Stimulated activated CD8-positive, alpha-beta memory T cell treated with anti-CD3 and anti-CD28 coated beads, Interleukin-4, amount 100 ng/mL, for 48 hours (primary cell): ENCODE measurements around the gene CDC25C.
"Not testable (repeated sequence)": the region's sequence is repeated elsewhere in the genome, so short reads cannot be mapped to it uniquely, and the experiment has no call there.

Experiments
- DNase-seq: peaks from one replicate; pipeline ENCODE4 v3.0.0-alpha.2; 2020

The CDC25C gene

DNA sequence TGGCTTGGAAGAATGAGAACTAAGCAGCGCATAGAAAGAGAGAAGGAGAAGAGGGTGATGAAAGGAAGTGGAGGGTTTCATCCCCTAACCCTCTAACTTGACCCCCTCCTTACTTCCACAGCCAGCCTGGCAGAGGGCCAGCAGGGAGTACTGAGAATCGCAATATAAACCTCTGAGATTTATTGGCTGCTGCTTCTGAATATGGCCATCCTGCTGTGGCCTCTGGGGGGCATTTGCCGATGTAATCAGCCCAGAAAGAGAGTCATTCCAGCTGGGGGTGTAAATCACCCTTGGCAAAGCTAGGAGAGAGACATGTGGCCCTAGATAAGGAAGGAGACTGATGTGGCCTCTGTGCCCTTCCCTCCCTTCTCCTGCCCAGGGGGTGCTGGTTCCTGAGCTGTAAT, 56.2 kb downstream of the CDC25C start:
- DNase-seq = no peak

DNA sequence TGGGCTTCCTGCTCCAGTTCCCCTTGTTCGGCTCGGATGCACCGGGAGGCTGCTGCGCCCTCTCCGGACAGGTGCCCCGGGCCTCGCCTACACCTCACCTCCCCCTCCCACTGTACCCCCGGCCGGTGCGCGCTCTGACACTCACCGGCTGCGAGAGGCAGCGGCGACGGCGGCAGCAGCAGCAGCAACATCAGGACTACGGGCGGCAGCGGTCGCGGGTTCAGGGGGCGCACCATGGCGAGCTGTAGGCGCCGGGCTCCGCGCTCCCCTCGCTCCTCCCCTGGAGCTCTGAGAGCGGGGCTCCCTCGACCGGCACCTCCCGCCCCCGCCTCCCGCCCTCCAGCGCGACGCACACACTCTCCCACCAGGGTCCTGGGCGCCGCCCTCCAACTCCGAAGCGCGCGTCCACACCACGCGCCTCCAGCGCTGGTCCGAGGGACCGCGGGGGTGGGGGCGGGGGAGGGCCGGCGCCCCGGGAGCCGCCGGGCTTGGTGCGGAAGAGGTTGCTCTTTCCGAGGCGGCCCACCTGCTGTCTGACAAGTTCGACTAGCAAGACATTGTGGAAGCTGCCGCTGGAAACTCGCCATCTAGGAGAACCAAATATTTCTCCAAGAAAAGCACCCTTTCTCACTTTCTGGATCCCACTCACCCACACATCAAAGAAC, 57.3 kb downstream of the CDC25C start, which contains the start of gene GFRA3:
GFRA3 (minus strand) TSS at position 433 of the 665 bp plus-strand sequence; CDS start at position 236, 197 bp downstream.
- DNase-seq = peak; percentile 31

DNA sequence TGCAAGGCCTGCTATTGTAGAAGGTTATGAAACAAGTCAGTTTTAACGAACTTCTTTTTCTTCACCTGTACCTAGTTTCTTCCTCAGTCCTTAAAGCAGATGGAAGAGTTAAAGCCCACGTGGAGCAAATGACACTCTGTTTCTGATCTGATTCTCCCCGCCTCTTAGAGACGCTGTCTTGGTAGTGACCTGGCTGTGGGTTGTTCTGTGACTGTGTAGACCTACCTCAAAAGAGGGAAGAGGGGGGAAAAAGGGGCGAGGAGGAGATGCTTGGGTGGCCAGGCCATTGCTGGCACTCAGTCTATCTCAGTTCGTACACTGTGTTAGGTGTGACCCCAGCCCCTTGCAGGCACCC, 57.8 kb downstream of the CDC25C start:
- DNase-seq = no peak

DNA sequence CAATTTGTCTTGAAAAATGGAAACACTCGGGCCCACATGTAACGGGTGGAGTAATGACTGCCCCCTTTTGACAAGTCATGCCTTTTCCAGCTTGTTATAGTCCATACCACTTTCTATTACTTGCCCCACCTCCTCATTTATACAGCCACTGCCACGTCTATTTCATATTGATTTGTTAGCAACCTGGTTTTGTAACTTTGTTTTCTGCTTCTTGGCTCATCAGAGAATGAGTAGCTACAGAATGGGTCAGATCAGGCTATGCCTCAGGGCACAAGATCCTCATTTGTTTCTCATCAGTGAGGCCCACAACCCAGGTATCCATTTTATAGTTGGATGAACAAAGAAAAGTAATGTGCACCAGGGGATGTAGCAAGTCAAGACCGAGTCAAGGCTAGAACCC, 58.9 kb downstream of the CDC25C start:
- no peak for DNase-seq

DNA sequence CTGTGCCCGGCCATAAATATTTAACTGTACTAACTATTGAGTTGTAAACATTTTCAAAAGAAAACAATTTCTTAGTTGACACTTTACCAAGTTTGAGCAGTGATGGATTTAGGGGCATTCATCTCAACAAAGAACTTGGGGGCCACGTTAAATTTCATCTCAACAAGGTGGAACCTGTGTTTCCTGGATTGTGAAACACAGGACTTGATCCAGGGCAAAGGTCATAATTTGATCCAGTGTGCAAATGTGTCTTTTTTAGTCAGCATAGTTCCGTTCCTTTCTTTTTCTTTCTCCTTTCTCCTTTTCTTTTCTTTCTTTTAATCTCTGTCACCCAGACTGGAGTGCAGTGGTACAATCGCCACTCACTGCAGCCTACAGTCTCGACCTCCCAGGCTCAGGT, 60.3 kb downstream of the CDC25C start:
- DNase-seq = no peak

DNA sequence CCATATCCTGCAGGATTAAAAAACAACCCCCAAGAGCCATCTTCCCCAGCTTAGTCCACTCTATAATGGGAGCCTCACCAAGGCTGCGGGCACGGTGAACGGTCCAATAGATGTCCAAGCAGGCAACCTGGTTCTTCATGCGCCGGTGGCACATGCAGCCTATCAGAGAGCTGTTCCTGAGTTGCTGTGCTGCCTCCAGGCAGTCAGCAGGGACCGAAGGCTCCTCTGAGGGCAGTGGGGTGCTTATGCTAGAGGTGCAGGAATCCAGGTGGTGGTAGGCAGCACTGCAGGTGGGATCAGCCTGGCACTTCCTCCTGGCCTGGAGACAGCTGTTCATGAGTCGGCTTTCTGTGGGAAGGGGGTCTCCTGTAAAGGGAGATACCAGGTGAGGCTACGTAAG, 67.4 kb downstream of the CDC25C start:
- DNase-seq = no peak

DNA sequence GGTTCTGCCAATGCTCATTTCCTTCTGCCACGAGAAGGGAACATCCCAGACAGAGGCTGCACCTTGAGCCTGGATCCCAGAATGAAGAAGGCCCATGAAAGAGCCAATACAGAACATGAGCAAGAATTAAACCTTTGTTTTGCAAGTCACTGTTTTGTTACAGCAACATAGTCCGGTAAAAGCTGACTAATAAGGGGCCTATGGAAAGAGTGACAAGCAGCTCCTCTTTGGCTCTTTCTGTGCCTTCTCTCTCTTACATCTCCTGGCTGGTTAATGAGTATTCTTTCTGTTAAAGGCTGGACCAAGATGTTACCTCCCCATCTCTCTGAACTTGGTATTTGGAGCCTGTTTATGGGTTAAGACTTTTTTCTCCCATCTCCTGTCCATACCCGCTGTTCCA, 68.0 kb downstream of the CDC25C start:
- DNase-seq = no peak

DNA sequence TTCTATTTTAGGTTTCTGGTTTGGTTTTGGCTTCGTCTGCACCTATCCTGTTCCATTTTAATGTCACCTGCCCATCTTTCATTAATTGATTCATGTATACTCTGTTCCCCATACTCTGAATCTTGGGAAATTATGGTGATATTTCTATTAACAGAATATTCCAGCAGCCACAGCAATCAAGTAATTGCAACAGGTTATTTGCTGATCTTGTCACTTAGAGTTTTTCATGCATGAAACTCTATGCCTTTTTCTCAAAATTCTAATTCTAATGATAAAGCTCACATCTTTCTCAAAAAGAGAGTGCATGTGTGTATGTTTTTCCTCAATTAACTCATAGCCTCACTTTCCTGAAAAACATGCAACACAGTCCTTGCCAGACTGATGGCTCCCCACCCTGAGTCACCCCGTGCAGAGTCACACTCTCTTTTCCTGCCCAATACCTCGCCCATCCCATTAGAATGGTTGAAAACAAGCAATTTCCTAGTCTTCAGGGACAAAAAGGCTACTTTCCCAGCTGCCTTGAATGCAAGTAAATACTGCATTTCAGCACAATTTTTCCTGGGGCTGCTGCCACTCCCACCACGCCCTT, 72.8 kb downstream of the CDC25C start:
- DNase-seq = no peak

DNA sequence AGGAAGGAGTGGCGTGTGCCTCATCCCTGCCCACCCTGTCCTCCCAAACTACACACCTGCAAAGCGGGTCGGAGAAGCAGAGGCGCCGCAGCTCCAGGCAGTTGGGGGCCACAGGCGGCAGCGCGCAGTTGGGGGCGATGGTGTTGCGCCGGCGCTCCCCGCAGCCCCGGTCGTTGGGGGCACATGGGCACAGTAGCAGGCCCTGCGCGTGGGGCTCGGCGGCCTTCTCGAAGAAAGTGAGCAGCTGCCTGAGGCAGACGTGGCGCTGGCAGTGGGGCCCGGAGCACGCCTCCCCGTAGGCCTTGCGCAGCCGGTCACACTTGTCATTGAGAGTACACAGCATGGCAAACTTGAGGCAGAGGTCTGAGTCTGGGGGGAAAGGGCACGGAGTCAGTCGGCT, 74.0 kb downstream of the CDC25C start:
- DNase-seq = no peak

DNA sequence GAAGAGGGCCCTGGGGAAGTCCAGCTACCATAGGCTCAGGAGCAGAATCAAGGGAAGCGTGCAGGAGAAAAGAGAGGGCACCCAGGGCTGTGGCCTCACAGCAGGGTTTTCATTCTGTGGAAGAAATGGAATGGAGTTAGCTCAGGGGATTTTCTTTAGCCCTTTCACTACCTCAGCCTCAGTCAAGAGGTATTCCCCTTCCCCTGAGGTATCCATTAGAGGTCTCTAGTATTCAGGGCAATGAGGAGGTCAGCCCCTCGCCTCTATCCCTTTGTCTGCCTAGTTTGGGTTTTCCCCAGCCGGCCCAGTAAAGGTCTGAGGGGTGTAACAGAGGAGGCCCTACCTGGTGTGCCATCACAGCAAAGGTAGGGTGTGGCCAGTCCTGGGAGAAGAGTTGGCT, 78.7 kb downstream of the CDC25C start:
- no peak for DNase-seq

DNA sequence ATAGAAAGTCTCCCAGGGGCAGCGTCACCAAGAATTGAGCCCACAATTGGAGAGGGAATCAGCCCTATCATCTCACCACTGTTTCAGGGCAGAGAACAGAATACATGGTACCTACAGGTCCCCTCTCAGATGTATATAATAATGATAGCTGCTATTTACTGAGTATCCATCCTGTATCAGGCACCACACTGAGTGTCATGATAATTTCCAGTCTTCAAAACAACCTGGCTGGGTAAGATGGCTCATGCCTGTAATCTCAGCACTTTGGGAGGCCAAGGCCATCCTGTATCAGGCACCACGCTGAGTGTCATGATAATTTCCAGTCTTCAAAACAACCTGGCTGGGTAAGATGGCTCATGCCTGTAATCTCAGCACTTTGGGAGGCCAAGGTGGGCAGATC, 83.8 kb downstream of the CDC25C start:
- DNase-seq = not testable (repeated sequence)

DNA sequence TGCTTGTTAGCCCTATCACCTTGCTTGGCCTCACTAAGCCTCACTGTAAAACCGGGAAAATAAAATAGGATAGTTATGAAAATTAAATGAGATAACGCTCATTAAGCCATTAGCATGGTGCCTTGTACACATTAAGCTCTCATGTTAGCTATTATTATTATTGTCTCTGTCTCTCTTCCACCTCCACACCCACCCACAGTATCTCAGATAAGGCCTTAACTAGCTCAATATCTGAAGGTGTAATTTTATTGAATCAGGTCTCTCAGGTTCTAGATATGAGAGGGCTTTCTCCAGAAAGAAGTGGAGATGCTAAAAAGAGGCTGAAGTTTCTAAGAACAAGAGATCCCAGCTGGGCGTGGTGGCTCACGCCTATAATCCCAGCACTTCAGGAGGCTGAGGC, 84.8 kb downstream of the CDC25C start:
- no peak for DNase-seq

DNA sequence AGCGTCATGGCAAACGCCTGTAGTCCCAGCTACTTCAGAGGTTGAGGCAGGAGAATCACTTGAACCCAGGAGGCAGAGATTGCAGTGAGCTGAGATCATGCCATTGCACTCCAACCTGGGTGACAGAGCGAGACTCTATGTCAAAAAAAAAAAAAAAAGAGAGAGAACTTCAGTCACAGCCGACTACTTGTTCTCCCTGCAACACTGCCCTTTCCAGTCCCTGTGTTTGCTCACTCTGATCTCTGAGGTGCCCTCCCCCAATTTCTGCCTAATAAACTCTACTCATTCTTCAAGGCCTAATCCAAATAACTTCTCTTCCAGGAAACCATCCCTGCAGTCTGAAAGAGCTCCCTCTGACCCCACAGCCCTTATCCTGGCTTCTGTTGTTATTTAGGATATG, 85.3 kb downstream of the CDC25C start:
- no peak for DNase-seq

DNA sequence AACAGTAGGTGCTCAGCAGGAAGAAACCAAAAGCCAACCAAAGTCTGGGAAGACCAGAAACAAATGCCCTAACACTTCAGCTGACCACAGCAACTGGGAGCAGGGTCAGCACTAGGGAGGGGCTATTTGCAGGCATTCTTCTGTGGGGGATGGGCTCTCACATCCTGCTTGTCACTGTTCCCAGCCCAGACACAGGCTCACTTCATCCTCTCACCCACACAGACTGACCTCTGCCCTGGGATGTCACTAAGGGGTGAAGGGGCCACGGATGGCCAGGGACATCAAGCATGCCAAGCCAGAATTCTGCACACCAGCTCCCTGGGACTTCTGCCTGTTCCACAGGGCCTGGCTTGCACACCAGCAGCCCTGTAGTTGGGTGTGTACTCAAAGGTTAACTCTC, 85.9 kb downstream of the CDC25C start:
- DNase-seq = no peak

DNA sequence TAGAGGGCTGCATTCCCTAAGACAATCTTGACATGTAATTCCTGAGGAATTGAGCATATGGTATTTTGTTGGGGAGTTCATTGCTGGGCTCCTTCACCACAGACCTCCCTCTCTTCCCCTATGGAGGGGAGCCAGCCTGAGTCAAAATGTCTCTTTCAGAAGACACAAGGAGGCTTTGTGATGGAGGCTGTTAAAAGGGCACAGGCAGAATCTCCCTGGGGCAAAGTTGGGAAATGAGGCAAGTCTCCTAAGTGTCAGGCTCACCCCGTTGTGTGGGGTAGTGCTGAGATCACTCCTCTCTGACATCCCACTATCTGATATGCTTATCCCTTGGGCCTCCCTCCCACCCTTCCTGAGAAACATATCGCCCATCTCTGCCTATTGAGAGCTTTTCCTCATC, 87.8 kb downstream of the CDC25C start:
- DNase-seq = no peak

DNA sequence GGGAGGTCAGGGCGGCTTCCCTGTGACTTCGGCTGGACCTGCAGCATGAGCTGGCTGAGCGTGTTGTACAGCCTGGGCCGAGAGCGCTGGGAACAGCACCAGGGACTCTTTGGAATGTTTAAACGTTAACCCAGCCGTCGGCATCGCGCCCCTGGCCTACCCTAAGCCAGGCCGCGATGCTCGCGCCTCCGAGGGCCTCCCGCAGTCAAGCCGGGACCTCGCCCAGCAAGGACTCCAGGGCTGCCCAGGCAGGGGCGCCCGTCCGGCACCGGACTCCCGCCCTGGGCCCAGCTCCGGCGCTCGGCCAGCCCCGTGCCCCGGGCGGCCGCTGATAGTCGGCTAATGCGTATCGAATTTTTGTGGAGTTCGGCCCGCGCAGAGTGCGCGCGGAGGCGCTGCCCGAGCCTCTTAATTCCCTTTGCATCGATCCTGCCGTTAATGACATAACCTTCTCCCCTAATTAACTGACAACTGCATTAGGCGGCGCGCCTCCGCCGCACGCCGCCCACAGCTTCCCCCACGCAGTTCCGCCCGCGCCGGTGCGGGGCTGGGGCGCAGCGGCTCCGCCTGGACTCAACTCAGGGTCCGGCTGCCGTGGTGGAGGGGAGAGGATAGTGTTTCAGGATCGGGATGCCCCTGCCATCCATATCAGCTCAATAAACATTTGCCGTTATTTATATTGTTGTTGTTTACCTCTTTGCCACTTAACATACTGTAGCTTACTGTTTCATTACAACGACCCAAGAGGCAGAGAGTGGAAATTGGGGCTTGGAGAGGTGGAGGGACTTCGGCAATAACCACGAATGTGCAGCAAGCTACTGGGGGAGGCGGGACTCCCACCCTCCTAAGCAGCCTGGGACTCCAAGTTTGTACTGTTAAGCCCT, 89.7 kb downstream of the CDC25C start:
- DNase-seq = no peak

DNA sequence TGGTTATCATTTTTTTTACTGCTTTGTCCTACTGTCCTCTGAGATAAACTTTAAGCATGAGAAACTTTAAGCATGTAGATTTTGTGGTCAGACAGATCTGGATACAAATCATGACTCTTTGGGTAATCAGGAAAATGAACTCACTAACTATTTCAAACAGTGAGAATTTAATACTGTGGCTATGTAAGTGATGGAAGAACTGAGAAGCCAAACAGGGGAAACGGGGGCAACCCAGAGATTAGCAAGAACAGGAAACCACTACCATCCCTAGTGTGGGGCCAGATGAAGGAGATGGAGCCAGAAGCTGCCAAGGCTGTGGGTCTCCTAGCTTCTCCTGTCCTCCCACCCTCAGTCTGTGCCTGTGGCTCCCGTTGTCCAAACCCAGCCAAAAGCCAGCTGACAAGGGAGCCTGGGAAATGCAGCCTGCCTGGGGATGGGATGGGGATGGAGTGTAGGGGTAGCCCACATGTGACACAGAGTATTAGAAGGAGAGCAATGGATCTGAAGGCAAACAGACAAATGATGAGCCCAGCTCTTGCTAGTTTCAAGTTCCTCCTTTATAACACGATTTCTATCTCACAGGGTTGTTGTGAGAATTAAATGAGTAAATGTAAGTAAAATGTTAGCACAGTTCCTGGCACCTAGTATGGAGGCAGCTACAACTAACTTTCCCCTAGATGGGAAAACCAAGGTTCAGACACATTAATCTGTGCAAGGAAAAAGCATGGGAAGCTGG, 90.8 kb downstream of the CDC25C start:
- peak; percentile 39 for DNase-seq

DNA sequence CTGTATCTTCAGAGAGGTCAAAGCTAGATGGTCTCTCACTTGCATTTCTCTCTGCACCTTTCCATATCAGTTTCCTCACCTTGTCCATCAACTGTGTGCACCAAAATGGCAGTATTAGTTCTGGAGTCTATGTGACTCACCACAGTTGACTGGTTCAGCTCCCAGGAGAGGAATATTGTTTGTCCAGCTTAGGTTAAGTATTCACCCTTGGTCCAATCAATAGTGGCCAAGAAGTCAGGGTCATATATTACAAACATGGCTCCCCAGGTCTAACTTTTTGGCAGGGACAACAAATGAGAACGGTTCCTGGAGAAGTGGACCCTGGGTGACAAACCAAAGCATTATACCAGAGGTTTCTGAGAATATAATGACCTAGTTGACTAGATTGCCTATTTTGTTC, 93.6 kb downstream of the CDC25C start:
- DNase-seq = no peak
